ENCODE data around the gene FRMPD2.
"Not testable (repeated sequence)": the region's sequence is repeated elsewhere in the genome, so short reads cannot be mapped to it uniquely, and the experiment has no call there.

FRMPD2 gene

GRCh38 chr10:48252354-48252650 is 22.2 kb downstream of the FRMPD2 start:
- no peak for TF ChIP-seq ZNF274 (IDR thresholded peaks at IDR 0.05; ENCODE audit: low read depth, low read length)
- no peak overlapping the region for H3K4me3 ChIP-seq (ENCODE audit: low read length)

- TF ChIP-seq ZNF274 (IDR thresholded peaks at IDR 0.05; ENCODE audit: low read depth, low read length): no peak
- no peak overlapping the region for H3K4me3 ChIP-seq (ENCODE audit: low read length)
Observed at GRCh38 chr10:48251525-48252353, 22.8 kb downstream of the FRMPD2 start.

GRCh38 chr10:48251152-48251524 is 23.4 kb downstream of the FRMPD2 start:
- TF ChIP-seq ZNF274 (IDR thresholded peaks at IDR 0.05; ENCODE audit: low read depth, low read length): no peak
- H3K4me3 ChIP-seq (ENCODE audit: low read length): no peak overlapping the region

GRCh38 chr10:48249763-48250351 is 24.6 kb downstream of the FRMPD2 start:
- H3K4me3 ChIP-seq (ENCODE audit: low read length): no peak overlapping the region
- no peak for TF ChIP-seq ZNF274 (IDR thresholded peaks at IDR 0.05; ENCODE audit: low read depth, low read length)

- no peak for TF ChIP-seq ZNF274 (IDR thresholded peaks at IDR 0.05; ENCODE audit: low read depth, low read length)
- H3K4me3 ChIP-seq (ENCODE audit: low read length): no peak overlapping the region
Observed at GRCh38 chr10:48249004-48249762, 25.3 kb downstream of the FRMPD2 start.

GRCh38 chr10:48248462-48248861 is 26.0 kb downstream of the FRMPD2 start:
- no peak for TF ChIP-seq ZNF274 (IDR thresholded peaks at IDR 0.05; ENCODE audit: low read depth, low read length)
- no peak overlapping the region for H3K4me3 ChIP-seq (ENCODE audit: low read length)

- H3K4me3 ChIP-seq (ENCODE audit: low read length): no peak overlapping the region
- TF ChIP-seq ZNF274 (IDR thresholded peaks at IDR 0.05; ENCODE audit: low read depth, low read length): no peak
Observed at GRCh38 chr10:48247680-48248079, 26.8 kb downstream of the FRMPD2 start.

- TF ChIP-seq ZNF274 (IDR thresholded peaks at IDR 0.05; ENCODE audit: low read depth, low read length): no peak
- no peak overlapping the region for H3K4me3 ChIP-seq (ENCODE audit: low read length)
Observed at GRCh38 chr10:48246501-48246900, 28.0 kb downstream of the FRMPD2 start.

GRCh38 chr10:48245977-48246376 is 28.5 kb downstream of the FRMPD2 start:
- no peak for TF ChIP-seq ZNF274 (IDR thresholded peaks at IDR 0.05; ENCODE audit: low read depth, low read length)

GRCh38 chr10:48243921-48244320 is 30.6 kb downstream of the FRMPD2 start:
- H3K4me3 ChIP-seq (ENCODE audit: low read length): not testable (repeated sequence)

More at GRCh38 chr10:48245977-48246376, 28.5 kb downstream of the FRMPD2 start:
- H3K4me3 ChIP-seq (ENCODE audit: low read length): no peak overlapping the region

- H3K4me3 ChIP-seq (ENCODE audit: low read length): no peak overlapping the region
- no peak for TF ChIP-seq ZNF274 (IDR thresholded peaks at IDR 0.05; ENCODE audit: low read depth, low read length)
Observed at GRCh38 chr10:48243487-48243886, 31.0 kb downstream of the FRMPD2 start.

- H3K4me3 ChIP-seq (ENCODE audit: low read length): no peak overlapping the region
- TF ChIP-seq ZNF274 (IDR thresholded peaks at IDR 0.05; ENCODE audit: low read depth, low read length): no peak
Observed at GRCh38 chr10:48242171-48242904, 32.2 kb downstream of the FRMPD2 start.

GRCh38 chr10:48241332-48241731 is 33.2 kb downstream of the FRMPD2 start:
- no peak for TF ChIP-seq ZNF274 (IDR thresholded peaks at IDR 0.05; ENCODE audit: low read depth, low read length)
- no peak overlapping the region for H3K4me3 ChIP-seq (ENCODE audit: low read length)

GRCh38 chr10:48240196-48240595 is 34.3 kb downstream of the FRMPD2 start:
- H3K4me3 ChIP-seq (ENCODE audit: low read length): no peak overlapping the region
- no peak for TF ChIP-seq ZNF274 (IDR thresholded peaks at IDR 0.05; ENCODE audit: low read depth, low read length)

All from GM08714 (cell line).